Activated CD8-positive, alpha-beta memory T cell treated with anti-CD3 and anti-CD28 coated beads for 4 hours (primary cell): ENCODE measurements around the gene ST6GALNAC5.
"Not testable (repeated sequence)": the region's sequence is repeated elsewhere in the genome, so short reads cannot be mapped to it uniquely, and the experiment has no call there.

Source experiments
- DNase-seq, 2 donors: peaks; one replicate each; pipeline ENCODE4 v3.0.0-alpha.2; 2020; ENCODE audit warnings: low read depth in 2 of 2

ST6GALNAC5 gene

GRCh38 chr1:76866566-76866965, 714 bp upstream of the ST6GALNAC5 start:
- DNase-seq = no peak

DNA sequence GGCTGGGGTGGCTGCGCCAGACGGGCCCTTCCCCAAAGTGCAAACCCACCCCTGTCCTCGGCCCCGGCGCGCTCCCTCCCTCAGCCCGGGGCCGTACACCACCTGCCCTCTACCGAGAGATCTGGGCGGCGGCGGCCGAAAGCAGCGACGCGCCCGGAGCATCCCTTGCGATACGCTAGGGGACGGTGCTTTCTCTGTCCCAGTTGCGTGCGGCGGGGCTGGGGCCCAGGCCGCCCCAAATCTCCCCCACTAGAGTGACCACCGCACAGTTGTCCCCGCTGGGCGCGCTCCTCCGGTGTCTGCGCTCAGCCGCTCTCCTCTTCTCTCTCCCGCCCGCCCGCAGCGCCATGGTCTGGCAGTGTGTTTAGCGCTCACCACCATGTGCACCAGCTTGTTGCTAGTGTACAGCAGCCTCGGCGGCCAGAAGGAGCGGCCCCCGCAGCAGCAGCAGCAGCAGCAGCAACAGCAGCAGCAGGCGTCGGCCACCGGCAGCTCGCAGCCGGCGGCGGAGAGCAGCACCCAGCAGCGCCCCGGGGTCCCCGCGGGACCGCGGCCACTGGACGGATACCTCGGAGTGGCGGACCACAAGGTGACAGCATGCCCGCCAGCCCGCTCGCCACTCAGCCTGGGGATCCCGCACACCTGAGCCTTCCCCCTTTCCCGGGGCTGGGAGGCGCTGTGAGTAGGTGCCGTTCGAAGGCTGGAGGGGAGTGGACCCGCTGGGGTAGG, 1.0 kb downstream of the ST6GALNAC5 start:
- no peak for DNase-seq

DNA sequence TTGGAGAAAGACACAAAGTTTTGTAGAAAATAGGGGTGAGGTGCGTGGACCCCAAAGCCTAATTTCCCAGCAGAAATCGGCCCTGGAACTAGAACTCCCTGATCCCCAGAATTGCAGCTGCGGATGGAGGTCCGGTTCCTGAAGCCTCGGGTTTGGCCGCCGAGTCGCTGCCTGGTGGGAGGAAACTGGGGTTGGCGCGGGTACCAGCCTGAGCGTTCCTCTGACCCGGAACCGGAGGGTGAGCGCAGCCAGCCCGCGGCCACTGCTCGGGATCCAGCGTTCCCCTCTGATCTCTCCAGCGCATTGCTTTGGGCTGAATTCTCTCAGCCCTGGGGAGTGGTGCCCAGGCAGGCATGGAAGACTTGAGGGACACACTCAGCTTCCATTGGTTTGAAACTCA, 1.6 kb downstream of the ST6GALNAC5 start:
- no peak for DNase-seq

DNA sequence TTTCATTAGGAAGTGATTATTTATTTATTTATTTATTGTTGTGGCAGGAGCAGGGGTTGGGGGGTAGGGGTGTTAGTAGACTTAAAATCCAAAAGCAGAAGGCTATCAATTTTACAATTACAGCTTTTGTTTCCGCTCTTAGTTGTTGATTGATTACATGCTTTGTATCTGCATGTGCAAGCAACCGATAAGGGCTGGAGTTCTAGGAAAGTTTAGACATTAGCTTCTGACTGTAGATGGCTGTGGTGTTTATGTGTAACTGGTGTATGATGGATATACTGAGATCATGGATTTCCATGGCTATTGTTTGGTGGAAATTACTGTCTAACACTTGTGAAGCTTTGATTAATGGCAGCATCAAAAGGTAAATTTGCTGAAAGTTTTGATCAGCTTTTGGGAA, 2.8 kb downstream of the ST6GALNAC5 start:
- DNase-seq = no peak

DNA sequence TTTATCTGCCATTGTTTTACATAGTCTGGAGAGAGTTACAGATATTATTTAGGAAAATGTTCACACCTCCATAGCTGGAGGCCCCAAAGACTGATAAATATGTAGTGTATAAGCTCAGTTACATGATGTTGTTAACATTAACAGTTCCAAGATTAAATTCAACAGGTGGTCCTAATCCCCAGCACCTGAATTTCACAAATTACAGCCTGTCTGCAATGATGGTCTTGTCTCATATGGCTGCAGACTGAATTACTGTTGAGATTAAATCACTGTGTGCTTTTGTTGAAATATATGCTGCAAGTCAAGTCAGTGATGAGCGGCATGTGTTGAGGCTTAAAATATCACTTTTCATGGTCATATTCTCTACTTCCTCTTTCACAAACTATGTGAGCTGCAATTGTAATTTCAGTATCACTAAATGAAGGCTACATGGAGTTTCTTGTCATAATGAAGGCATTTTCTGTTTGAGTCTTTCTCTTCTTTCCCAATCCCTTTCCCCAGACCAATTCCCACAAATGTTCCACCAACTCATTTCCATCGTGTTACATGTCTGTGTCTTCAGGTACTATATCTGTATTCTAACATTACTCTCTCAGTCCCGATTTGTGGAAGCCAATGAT, 4.2 kb downstream of the ST6GALNAC5 start:
- no peak for DNase-seq

DNA sequence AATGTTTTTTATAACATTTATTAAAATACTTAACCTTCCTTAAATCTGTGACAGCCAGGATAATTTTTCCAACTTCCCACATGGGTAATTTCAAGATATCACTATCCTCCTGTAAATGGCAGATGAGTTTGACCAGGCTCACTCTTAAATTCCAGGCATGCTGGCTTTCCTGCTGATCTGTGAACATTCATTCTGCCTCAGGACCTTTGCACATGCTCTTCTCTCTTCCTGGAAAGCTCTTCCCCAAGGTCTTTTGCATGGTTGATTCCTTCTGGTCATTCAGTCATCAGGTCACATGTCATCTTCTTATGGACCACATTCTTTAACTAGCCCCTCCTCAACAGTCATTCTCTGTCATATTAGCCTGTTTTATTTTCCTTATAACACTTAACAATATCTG, 5.7 kb downstream of the ST6GALNAC5 start:
- DNase-seq = no peak

DNA sequence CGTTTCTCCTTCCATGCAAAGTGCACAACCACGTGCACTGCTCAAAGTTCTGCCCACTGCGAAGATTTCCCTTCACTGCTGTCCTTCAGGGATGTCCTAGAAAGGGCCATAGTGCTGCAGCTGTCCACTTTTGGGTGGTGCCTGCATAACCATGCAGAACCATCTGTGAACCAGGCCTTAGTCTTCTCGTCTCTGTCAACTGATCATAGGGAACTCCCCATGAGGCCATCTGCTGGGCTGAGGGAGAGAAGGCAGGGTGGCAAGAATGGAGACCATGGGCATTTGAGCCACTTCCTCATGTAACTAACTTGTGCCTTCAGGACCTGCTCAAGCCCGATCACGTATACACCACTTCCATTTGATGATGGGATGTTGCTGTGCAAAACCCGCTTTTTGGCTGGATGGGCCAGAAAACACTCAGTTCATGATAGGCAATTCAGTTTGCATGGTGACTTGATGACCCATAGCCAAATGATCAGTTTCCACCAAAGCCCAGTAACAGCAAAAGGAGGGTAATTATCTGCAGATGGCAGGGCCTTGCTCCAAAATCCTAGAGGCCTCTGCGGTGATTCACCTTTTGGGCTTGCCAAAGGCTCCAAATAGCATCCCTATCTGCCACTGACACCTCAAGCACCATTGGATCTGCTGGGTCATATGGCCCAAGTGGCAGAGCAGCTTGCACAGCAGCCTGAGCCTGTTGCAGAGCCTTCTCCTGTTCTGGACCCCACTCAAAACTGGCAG, 9.5 kb downstream of the ST6GALNAC5 start:
- no peak for DNase-seq

DNA sequence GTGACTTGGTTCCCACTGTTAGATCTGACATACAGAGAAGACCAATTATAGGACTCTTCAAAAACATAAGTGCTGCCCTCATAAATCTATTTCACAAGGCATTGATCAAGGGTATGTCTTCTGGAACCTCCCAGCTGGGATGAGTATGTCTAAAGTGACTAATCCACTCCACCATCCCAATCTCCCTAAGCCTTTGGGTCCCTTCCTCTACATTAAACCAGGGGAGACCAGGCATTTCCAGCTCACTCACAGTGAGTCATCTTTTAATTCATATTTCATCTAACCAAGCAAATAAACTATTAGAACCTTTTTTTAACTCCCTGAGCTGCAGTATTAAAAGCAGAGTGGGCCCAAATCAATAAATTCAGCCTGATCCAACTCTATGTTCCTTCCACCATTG, 11.7 kb downstream of the ST6GALNAC5 start:
- DNase-seq = not testable (repeated sequence)

GRCh38 chr1:76881762-76882161, 14.5 kb downstream of the ST6GALNAC5 start:
- no peak for DNase-seq

- no peak for DNase-seq
Measured at GRCh38 chr1:76891931-76892622, 24.8 kb downstream of the ST6GALNAC5 start.

DNA sequence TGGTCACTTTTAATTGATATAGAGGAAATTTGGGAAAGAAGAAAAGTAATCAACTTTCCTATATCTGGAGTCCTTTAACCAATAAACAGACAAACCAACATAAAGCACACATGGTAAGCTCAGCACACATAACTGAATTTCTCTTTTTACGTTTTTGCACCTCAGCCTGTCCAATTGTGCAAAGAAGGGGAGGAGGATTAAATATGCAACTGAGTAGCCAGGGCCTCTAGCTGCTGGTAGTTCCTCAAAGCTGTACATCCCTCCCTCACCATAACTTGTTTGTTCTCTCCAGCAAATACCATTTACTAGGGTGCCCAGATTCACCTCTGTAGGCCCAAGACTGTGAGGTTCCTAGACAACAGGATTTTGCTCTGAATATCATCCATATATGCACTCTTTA, 25.4 kb downstream of the ST6GALNAC5 start:
- no peak for DNase-seq

DNA sequence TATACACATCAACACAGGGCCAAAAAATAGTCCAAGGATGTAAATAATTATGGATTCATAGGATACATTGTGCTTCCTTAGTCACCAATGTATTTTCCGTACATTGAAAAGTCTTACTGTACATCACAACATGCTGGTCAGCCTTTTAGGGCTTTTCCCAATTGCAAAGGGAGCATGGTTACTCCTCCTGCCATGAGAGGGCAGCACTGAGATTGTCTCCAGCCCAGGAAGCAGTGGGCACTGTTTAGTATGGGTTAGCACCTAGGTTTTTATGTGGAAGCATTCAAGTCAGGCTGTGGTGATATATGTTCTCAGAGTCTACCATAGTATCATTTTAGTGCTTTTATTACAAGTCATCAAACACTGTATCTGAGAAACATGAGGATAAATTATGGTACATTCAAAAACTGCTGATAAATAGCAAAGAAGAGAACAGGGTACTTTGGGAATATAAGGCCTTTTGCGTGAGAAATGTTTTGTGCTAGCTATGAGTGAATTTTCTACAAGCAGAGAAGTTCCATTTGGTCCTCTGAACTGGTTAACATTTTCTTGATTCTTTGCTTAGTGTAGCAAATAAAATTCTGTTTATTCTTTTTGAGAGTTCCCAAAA, 34.0 kb downstream of the ST6GALNAC5 start:
- no peak for DNase-seq

- DNase-seq = no peak
Measured at GRCh38 chr1:76905876-76906595, 38.8 kb downstream of the ST6GALNAC5 start.

DNA sequence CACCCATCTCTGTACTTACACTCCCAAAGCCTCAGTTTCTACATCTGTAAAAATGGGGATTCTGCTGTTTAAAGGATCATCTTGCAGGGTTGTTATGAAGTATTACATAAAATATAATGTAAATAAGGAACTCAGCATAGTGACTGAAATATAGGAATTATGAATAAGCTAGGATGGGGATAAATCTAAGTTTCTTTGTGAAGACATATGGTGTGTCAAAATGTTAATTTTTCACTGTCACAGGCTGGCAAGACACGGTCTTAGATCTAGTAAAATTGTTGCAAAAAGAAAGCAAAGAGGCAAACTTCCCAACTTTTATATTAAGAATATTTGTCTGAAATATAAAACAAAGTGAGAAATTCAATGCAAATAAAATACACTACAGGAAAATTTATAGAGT, 42.0 kb downstream of the ST6GALNAC5 start:
- no peak for DNase-seq

DNA sequence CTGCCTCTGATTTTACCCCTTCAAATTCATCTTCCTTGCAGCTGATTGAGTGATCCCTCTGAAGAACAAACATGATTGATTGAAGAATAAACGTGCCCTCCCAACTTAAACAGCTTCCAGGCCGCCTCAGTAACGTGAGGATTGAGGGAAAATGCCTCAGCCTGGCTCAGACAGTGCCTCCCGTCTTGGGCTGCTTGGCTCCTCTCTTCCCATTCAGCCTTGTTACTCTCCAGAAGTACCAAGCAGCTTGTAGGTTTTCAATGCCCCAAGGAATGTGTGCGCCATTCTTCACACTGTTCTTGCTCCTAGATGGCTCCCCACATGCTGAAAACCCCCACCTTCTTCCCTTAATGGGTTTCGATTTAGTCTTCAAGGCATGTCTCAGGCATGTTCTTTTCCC, 51.8 kb downstream of the ST6GALNAC5 start:
- no peak for DNase-seq

GRCh38 chr1:76921590-76921989, 54.3 kb downstream of the ST6GALNAC5 start:
- no peak for DNase-seq

- no peak for DNase-seq
Measured at GRCh38 chr1:76925825-76926224, 58.5 kb downstream of the ST6GALNAC5 start.

DNA sequence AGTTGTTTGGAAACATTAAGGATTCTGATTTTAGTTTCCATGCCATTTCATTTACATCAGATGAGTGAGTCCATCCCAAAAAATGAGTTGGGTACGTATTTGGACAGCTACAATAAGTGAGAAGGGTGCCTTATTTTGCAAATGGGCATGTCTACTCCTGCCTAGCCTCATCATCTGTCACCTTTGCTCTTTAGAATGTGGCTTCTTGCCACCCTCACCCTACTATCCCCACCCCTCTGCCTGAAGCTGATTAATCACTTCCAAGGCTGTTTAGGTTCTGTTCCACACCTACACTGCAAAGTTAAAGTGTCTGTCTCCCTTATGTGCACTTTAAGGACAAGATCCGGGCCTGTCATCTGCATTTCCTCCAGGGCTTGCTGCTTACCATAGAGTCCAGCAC, 61.2 kb downstream of the ST6GALNAC5 start:
- DNase-seq = no peak

DNA sequence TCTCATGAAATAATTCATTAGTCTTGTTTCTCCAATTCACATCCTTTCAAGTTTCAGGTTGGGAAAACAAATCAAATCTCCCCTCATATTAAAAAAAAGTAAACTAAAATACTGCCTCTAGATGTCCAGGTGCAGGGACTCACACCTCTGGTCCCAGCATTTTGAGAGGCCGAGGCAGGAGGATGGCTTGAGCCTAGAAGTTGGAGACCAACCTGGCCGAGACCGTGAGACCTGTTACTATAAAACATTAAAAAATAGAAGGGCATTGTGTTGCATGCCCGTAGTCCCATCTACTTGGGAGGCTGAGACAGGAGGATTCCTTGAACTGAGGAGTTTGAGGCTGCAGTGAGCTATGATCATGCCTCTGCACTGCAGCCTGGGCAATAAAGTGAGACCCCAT, 61.9 kb downstream of the ST6GALNAC5 start:
- no peak for DNase-seq

GRCh38 chr1:76933847-76934815, 66.9 kb downstream of the ST6GALNAC5 start:
- no peak for DNase-seq
